BJ (cell line): Measurements from ENCODE around the gene UBE2D2. TPM values are rescaled to one million over a fixed set of nuclear protein-coding genes. Genes with fewer than 3 reads are reported as not detected.

Experiments
- CTCF ChIA-PET: fragments of 350-600 bp; formaldehyde crosslinking; extraction: SDS; loops from one replicate; lab custom pipeline; 2021; ENCODE audit warnings: antibody characterized with exemption, inconsistent platforms; lab: Yijun Ruan, JAX
- POLR2A ChIA-PET: fragments of 300-600 bp; sonication (Branson Sonifier 250); formaldehyde crosslinking; extraction: SDS; loops from one replicate; lab custom pipeline; 2021; ENCODE audit warnings: antibody characterized with exemption; lab: Charles Lee
- DNase-seq: peaks from one replicate; pipeline ENCODE4 v3.0.0-alpha.2; 2011; ENCODE audit warnings: low read depth
- H3K27me3 ChIP-seq: 2 replicates; pipeline ENCODE4 v1.6.0; 2011; ENCODE audit warnings: low read length; ENCODE audit not compliant: control insufficient read depth, insufficient read depth
- H3K36me3 ChIP-seq: 2 replicates; pipeline ENCODE4 v1.5.1; 2011; ENCODE audit warnings: low read length; ENCODE audit not compliant: control insufficient read depth, insufficient read depth
- H3K4me3 ChIP-seq: 2 replicates; pipeline ENCODE4 v1.5.1; 2011; ENCODE audit warnings: low read depth, mild to moderate bottlenecking, control low read depth, low read length
- CTCF ChIP-seq: IDR thresholded peaks from 2 replicates; pipeline ENCODE4 v1.5.1; 2011; ENCODE audit warnings: low read depth, mild to moderate bottlenecking, control low read depth, inconsistent platforms, low read length, moderate library complexity; ENCODE audit not compliant: insufficient read depth
- polyA plus RNA-seq: library from polyadenylated mRNA; depleted of rRNA; stranded (reverse); fragments of >200 nt; gene quantifications from 2 replicates; pipeline ENCODE4 v1.2.3, GENCODE V29; 2011

The UBE2D2 gene
- polyA plus RNA-seq, 1 experiment: 18.2 TPM

- no peak for DNase-seq
- POLR2A ChIA-PET: no interaction called here
- CTCF ChIA-PET: interaction anchor here (2.1 kb wide), 1 partner anchor 28 kb away, joined by 6 read pairs; no protein-coding TSS in a partner anchor
- no peak overlapping the region for H3K4me3 ChIP-seq
- H3K36me3 ChIP-seq: peaks cover 3% of the 10 kb centered on the region
- H3K27me3 ChIP-seq: no peaks in the 10 kb centered on the region
- no peak for TF ChIP-seq CTCF
These were observed 101.5 kb downstream of the UBE2D2 start for GRCh38 chr5:139662617-139663016.

GRCh38 chr5:139663207-139664085 is 102.3 kb downstream of the UBE2D2 start:
- CTCF ChIA-PET: interaction anchor here (1.4 to 1.7 kb wide), 2 partner anchors 14 to 27 kb away, joined by 4 to 5 read pairs; no protein-coding TSS in a partner anchor

GRCh38 chr5:139664086-139664693 is 103.1 kb downstream of the UBE2D2 start:
- POLR2A ChIA-PET: no interaction called here
- Histone ChIP-seq H3K36me3 (peaks cover 3% of the 10 kb centered on the region), H3K27me3 (no peaks in the 10 kb centered on the region), H3K4me3 (no peak overlapping the region)
- TF ChIP-seq CTCF: no peak
- no peak for DNase-seq
- CTCF ChIA-PET: interaction anchor here (1.4 to 1.7 kb wide), 3 partner anchors 14 to 101 kb away, joined by 4 to 5 read pairs (median 5); no protein-coding TSS in a partner anchor

More at GRCh38 chr5:139663207-139664085, 102.3 kb downstream of the UBE2D2 start:
- TF ChIP-seq CTCF: no peak
- Histone ChIP-seq H3K27me3 (no peaks in the 10 kb centered on the region), H3K4me3 (no peak overlapping the region), H3K36me3 (peaks cover 3% of the 10 kb centered on the region)
- POLR2A ChIA-PET: no interaction called here
- no peak for DNase-seq

GRCh38 chr5:139664727-139665351 is 103.7 kb downstream of the UBE2D2 start:
- CTCF ChIA-PET: interaction anchor here (1.4 to 2.0 kb wide), 4 partner anchors 13 to 101 kb away, joined by 4 to 5 read pairs (median 5); no protein-coding TSS in a partner anchor
- TF ChIP-seq CTCF: no peak
- Histone ChIP-seq H3K36me3 (peaks cover 3% of the 10 kb centered on the region), H3K4me3 (no peak overlapping the region), H3K27me3 (no peaks in the 10 kb centered on the region)
- no peak for DNase-seq
- POLR2A ChIA-PET: no interaction called here
